ENCODE results near the gene SLC9A8. TPM values are rescaled to one million over a fixed set of nuclear protein-coding genes. Genes with fewer than 3 reads are reported as not detected.

SLC9A8 gene
- total RNA-seq, 1 experiment from 2014 or later: 6.7 TPM

DNA sequence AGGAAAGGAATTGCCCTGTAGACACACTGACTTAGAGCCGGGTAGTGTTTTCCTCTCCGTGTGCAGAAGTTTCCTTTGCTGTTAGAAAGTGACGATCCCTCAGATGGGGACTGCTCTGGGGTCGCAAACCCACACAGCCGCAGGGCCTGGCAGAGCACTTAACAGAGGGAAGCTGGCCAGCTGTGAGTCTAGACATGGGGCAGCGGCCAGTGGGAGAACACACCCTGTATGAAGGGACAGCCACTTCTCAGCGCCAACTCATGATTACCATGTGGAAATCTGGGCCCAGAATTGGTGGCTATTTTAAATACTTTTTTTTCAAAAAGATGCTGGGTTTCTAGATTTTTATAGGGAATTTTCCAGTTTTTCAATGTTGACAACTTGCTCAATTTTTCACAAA is 39.4 kb downstream of the SLC9A8 start:
- Histone ChIP-seq H3K4me3 (replicated peaks in 1 of 2; ENCODE audit: low read depth in 1 of 2, low read length in 2 of 2) (no peak overlapping the region), H3K9ac (ENCODE audit: low read length) (no peak overlapping the region), H3K79me2 (ENCODE audit: insufficient read depth, low read length) (no peaks in the 10 kb centered on the region), H3K27me3 (ENCODE audit: insufficient read depth, low read length) (no peaks in the 10 kb centered on the region), H3K9me3 (ENCODE audit: control insufficient read depth in 1 of 2, insufficient read depth in 1 of 2, low read depth in 1 of 2, low read length in 2 of 2) (no peaks in the 10 kb centered on the region), H4K20me1 (ENCODE audit: insufficient read depth) (no peaks in the 10 kb centered on the region), H3K9me2 (ENCODE audit: insufficient read depth) (no peaks in the 10 kb centered on the region), H3K27ac (ENCODE audit: low read depth, low read length) (no peak overlapping the region), H3K4me2 (ENCODE audit: low read length) (no peak overlapping the region), H2AFZ (ENCODE audit: low read depth, low read length, poor library complexity, severe bottlenecking) (no peak overlapping the region), H3K36me3 (ENCODE audit: control insufficient read depth in 1 of 2, insufficient read depth in 2 of 2, low read length in 2 of 2) (peaks cover 4 to 8% of the 10 kb centered on the region in 2 experiments; a peak in 2 of 4 replicates), H3K4me1 (ENCODE audit: control insufficient read depth in 1 of 2, insufficient read depth in 2 of 2, low read length in 2 of 2) (peaks cover 6 to 8% of the 10 kb centered on the region in 2 experiments; a peak in 3 of 4 replicates)
- ChIA-PET CTCF (no interaction called here), RAD21 (ENCODE audit: low non-redundant PET in 1 of 2, low total read pairs in 2 of 2, uncharacterized antibody in 2 of 2, unreplicated experiment in 2 of 2) (no interaction called here), POLR2A (no interaction called here)
- intact Hi-C loops (cut with micrococcal nuclease): no loop called here
- no peak for ATAC-seq
- DNase-seq (ENCODE audit: low read depth, low spot score): no peak
- TF ChIP-seq EGR1 (IDR thresholded peaks at IDR 0.05; ENCODE audit: low read depth) (no peak), JUND (IDR thresholded peaks at IDR 0.05) (no peak), YY1 (IDR thresholded peaks at IDR 0.05; ENCODE audit: extremely low read depth, insufficient replicate concordance, low read depth, low read length) (no peak), RAD21 (IDR thresholded peaks at IDR 0.05; ENCODE audit: low read depth) (no peak), SIN3A (IDR thresholded peaks at IDR 0.05; ENCODE audit: low read depth) (no peak), SRF (IDR thresholded peaks at IDR 0.05; ENCODE audit: low read depth) (no peak)
- TF ChIP-seq, protein P1, sequence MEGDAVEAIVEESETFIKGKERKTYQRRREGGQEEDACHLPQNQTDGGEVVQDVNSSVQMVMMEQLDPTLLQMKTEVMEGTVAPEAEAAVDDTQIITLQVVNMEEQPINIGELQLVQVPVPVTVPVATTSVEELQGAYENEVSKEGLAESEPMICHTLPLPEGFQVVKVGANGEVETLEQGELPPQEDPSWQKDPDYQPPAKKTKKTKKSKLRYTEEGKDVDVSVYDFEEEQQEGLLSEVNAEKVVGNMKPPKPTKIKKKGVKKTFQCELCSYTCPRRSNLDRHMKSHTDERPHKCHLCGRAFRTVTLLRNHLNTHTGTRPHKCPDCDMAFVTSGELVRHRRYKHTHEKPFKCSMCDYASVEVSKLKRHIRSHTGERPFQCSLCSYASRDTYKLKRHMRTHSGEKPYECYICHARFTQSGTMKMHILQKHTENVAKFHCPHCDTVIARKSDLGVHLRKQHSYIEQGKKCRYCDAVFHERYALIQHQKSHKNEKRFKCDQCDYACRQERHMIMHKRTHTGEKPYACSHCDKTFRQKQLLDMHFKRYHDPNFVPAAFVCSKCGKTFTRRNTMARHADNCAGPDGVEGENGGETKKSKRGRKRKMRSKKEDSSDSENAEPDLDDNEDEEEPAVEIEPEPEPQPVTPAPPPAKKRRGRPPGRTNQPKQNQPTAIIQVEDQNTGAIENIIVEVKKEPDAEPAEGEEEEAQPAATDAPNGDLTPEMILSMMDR (IDR thresholded peaks at IDR 0.05 in 2 of 3, conservative IDR thresholded peaks at IDR 0.05 in 1 of 3; ENCODE audit: borderline replicate concordance in 1 of 3, insufficient read depth in 1 of 3, low read depth in 2 of 3, low read length in 2 of 3): no peak
- no TSS peak for BruUV-seq (replicated peaks)

DNA sequence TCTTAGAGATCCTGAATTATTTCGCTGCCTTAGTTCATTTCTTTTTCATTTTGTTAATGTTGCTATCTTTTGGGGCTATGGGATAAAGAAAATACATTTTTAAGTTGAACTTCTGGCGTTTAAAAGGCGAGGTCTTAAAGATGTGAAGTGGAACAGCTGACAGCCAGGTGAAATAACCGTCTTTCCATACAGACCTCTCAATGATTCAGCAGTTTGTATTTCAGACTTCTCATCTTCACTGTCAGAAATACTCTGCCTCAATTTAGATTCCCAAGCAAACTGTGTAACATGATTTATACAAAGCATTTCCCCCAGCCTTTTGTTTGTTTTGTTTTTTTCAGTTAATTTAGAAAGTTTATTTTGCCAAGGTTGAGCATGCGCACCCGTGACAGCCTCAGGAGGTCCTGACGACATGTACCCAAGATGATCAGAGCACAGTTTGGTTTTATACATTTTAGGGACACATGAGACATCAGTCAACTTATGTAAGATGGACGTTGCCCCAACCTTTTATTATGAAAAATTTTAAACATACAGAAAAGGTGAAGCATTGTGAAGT is 40.0 kb downstream of the SLC9A8 start:
- CTCF ChIA-PET: no interaction called here
- no peak for TF ChIP-seq JUND (IDR thresholded peaks at IDR 0.05)
- no peak for TF ChIP-seq SRF (IDR thresholded peaks at IDR 0.05; ENCODE audit: low read depth)
- TF ChIP-seq EZH2 (IDR thresholded peaks at IDR 0.05): no peak
- no peak for TF ChIP-seq SP1 (IDR thresholded peaks at IDR 0.05; ENCODE audit: low read depth)
- TF ChIP-seq RAD21 (IDR thresholded peaks at IDR 0.05; ENCODE audit: low read depth): no peak
- TF ChIP-seq CBX3 (IDR thresholded peaks at IDR 0.05; ENCODE audit: low read depth): no peak
- TF ChIP-seq, protein P2, sequence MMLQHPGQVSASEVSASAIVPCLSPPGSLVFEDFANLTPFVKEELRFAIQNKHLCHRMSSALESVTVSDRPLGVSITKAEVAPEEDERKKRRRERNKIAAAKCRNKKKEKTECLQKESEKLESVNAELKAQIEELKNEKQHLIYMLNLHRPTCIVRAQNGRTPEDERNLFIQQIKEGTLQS (IDR thresholded peaks at IDR 0.05): no peak
- TF ChIP-seq ZNF274 (IDR thresholded peaks at IDR 0.05; ENCODE audit: low read depth, low read length): no peak
- TF ChIP-seq ZBTB33 (IDR thresholded peaks at IDR 0.05; ENCODE audit: extremely low read depth, insufficient replicate concordance, low read length): no peak
- TF ChIP-seq, protein P3, sequence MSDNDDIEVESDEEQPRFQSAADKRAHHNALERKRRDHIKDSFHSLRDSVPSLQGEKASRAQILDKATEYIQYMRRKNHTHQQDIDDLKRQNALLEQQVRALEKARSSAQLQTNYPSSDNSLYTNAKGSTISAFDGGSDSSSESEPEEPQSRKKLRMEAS (IDR thresholded peaks at IDR 0.05): no peak
- no peak for TF ChIP-seq SIN3A (IDR thresholded peaks at IDR 0.05; ENCODE audit: low read depth)
- no peak for TF ChIP-seq YY1 (IDR thresholded peaks at IDR 0.05; ENCODE audit: extremely low read depth, insufficient replicate concordance, low read depth, low read length)
- no peak for TF ChIP-seq ZFX (IDR thresholded peaks at IDR 0.05)

More for the DNA sequence above, 40.0 kb downstream of the SLC9A8 start:
- no peak overlapping the region for H2AFZ ChIP-seq (ENCODE audit: low read depth, low read length, poor library complexity, severe bottlenecking)
- H3K36me3 ChIP-seq (ENCODE audit: control insufficient read depth in 1 of 2, insufficient read depth in 2 of 2, low read length in 2 of 2): peaks cover 4 to 8% of the 10 kb centered on the region in 2 experiments; a peak in 2 of 4 replicates
- ChIA-PET RAD21 (ENCODE audit: low non-redundant PET in 1 of 2, low total read pairs in 2 of 2, uncharacterized antibody in 2 of 2, unreplicated experiment in 2 of 2) (no interaction called here), POLR2A (no interaction called here)
- no peak for ATAC-seq
- BruUV-seq (replicated peaks): no TSS peak
- intact Hi-C loops (cut with micrococcal nuclease): no loop called here
- H3K9me2 ChIP-seq (ENCODE audit: insufficient read depth): no peaks in the 10 kb centered on the region
- DNase-seq (ENCODE audit: low read depth, low spot score): no peak
- no peaks in the 10 kb centered on the region for H3K79me2 ChIP-seq (ENCODE audit: insufficient read depth, low read length)
- no peak overlapping the region for H3K4me2 ChIP-seq (ENCODE audit: low read length)
- H3K27me3 ChIP-seq (ENCODE audit: insufficient read depth, low read length): no peaks in the 10 kb centered on the region
- peaks cover 6 to 8% of the 10 kb centered on the region in 2 experiments; a peak in 3 of 4 replicates for H3K4me1 ChIP-seq (ENCODE audit: control insufficient read depth in 1 of 2, insufficient read depth in 2 of 2, low read length in 2 of 2)
- no peak overlapping the region for H3K9ac ChIP-seq (ENCODE audit: low read length)
- H3K4me3 ChIP-seq (replicated peaks in 1 of 2; ENCODE audit: low read depth in 1 of 2, low read length in 2 of 2): no peak overlapping the region
- H4K20me1 ChIP-seq (ENCODE audit: insufficient read depth): no peaks in the 10 kb centered on the region
- no peaks in the 10 kb centered on the region for H3K9me3 ChIP-seq (ENCODE audit: control insufficient read depth in 1 of 2, insufficient read depth in 1 of 2, low read depth in 1 of 2, low read length in 2 of 2)
- H3K27ac ChIP-seq (ENCODE audit: low read depth, low read length): no peak overlapping the region
